CD4-positive, alpha-beta memory T cell (primary cell): ENCODE results near the gene PDHX. TPM values are rescaled to one million over a fixed set of nuclear protein-coding genes. Genes with fewer than 3 reads are reported as not detected.

Experiments used
- CTCF ChIA-PET: fragments of 350-600 bp; sonication (Branson Sonifier 250); formaldehyde crosslinking; loops from one replicate; lab custom pipeline; 2021; ENCODE audit warnings: inconsistent platforms; ENCODE audit not compliant: partially characterized antibody; lab: Charles Lee
- POLR2A ChIA-PET: fragments of 350-600 bp; sonication (Branson Sonifier 250); formaldehyde crosslinking; loops from one replicate; lab custom pipeline; 2021; ENCODE audit not compliant: partially characterized antibody; lab: Charles Lee
- DNase-seq, 5 donors: peaks; one replicate each; pipeline versions ENCODE4 v3.0.0 to v3.0.0-alpha.2; 2020 to 2022; ENCODE audit warnings: mixed read lengths in 1 of 5
- H3K27ac ChIP-seq: one replicate; pipeline ENCODE4 v1.7.0; 2013; ENCODE audit warnings: low read depth, low read length
- H3K27me3 ChIP-seq: 2 replicates; pipeline ENCODE4 v1.7.0; 2013; ENCODE audit warnings: mild to moderate bottlenecking, low read length, moderate library complexity; ENCODE audit not compliant: insufficient read depth
- H3K36me3 ChIP-seq: 2 replicates; pipeline ENCODE4 v1.7.0; 2013; ENCODE audit warnings: mild to moderate bottlenecking, low read length, moderate library complexity; ENCODE audit not compliant: insufficient read depth
- H3K4me1 ChIP-seq: 2 replicates; pipeline ENCODE4 v1.7.0; 2013; ENCODE audit warnings: mild to moderate bottlenecking, low read length, moderate library complexity; ENCODE audit not compliant: insufficient read depth
- H3K4me3 ChIP-seq, 2 donors: one replicate each; pipeline ENCODE4 v1.7.0; 2013; ENCODE audit warnings: low read length in 2 of 2, mild to moderate bottlenecking in 1 of 2
- H3K9me3 ChIP-seq, 2 donors: one replicate each; pipeline ENCODE4 v1.7.0; 2013; ENCODE audit warnings: low read length in 2 of 2, control low read depth in 1 of 2; ENCODE audit not compliant: control insufficient read depth in 1 of 2
- H3K27ac Mint-ChIP-seq, 7 donors: one replicate each; pipeline ENCODE4 v1.8.0; 2020 to 2021; ENCODE audit warnings: mixed read lengths in 7 of 7, mild to moderate bottlenecking in 6 of 7, inconsistent platforms in 3 of 7, moderate library complexity in 3 of 7
- H3K27me3 Mint-ChIP-seq, 2 donors: one replicate each; pipeline ENCODE4 v1.8.0; 2020 to 2021; ENCODE audit warnings: mixed read lengths in 2 of 2
- H3K36me3 Mint-ChIP-seq, 2 donors: one replicate each; pipeline ENCODE4 v1.8.0; 2020 to 2021; ENCODE audit warnings: mixed read lengths in 2 of 2, inconsistent platforms in 1 of 2, mild to moderate bottlenecking in 1 of 2
- H3K4me1 Mint-ChIP-seq, 4 donors: one replicate each; pipeline ENCODE4 v1.8.0; 2020 to 2021; ENCODE audit warnings: mixed read lengths in 4 of 4, mild to moderate bottlenecking in 1 of 4
- H3K4me3 Mint-ChIP-seq, 8 donors: one replicate each; pipeline ENCODE4 v1.8.0; 2020 to 2021; ENCODE audit warnings: mixed read lengths in 8 of 8, mild to moderate bottlenecking in 7 of 8, moderate library complexity in 6 of 8, inconsistent platforms in 3 of 8
- H3K9me3 Mint-ChIP-seq, 8 donors: one replicate each; pipeline ENCODE4 v1.8.0; 2020 to 2021; ENCODE audit warnings: mixed read lengths in 8 of 8, mild to moderate bottlenecking in 5 of 8, inconsistent platforms in 3 of 8, moderate library complexity in 1 of 8
- intact Hi-C: fragments of 100-400 bp; cut with micrococcal nuclease; formaldehyde crosslinking; loops from one replicate; pipeline ENCODE4 v1.15.1; 2023
- polyA plus RNA-seq, 2 donors: library from polyadenylated mRNA; unstranded; fragments of 300-500 nt; fragmentation: Illumina TruSeq; gene quantifications; one replicate each; pipeline ENCODE4 v1.2.3, GENCODE V29; 2021
- total RNA-seq, 2 experiments: library from RNA; stranded (reverse); gene quantifications; one replicate each; pipeline ENCODE4 v1.2.3, GENCODE V29; 2021

The PDHX gene
- total and polyA plus RNA-seq, 4 experiments from 2014 or later: 17.6 to 43.5 (median 29.8) TPM

GRCh38 chr11:34963351-34963750 lies 46.9 kb downstream of the PDHX start:
- peaks cover 9% of the 10 kb centered on the region for H3K36me3 ChIP-seq
- H3K9me3 ChIP-seq: no peaks in the 10 kb centered on the region
- Mint-ChIP-seq H3K27ac (no peak overlapping the region), H3K36me3 (peaks cover 29 to 44% of the 10 kb centered on the region in 2 donors), H3K27me3 (no peaks in the 10 kb centered on the region), H3K4me3 (no peak overlapping the region), H3K4me1 (peaks cover 0 to 2% (median 0%) of the 10 kb centered on the region in 4 donors), H3K9me3 (no peaks in the 10 kb centered on the region)
- no peak overlapping the region for H3K27ac ChIP-seq
- no peaks in the 10 kb centered on the region for H3K4me1 ChIP-seq
- ChIA-PET CTCF (interaction anchor here (1.0 kb wide), 1 partner anchor 38 kb away, joined by 3 read pairs; no protein-coding TSS in a partner anchor), POLR2A (no interaction called here)
- no peaks in the 10 kb centered on the region for H3K27me3 ChIP-seq
- H3K4me3 ChIP-seq: no peak overlapping the region
- intact Hi-C loops: no loop called here
- DNase-seq: no peak

- H3K27ac ChIP-seq: no peak overlapping the region
- H3K4me1 ChIP-seq: no peaks in the 10 kb centered on the region
- Mint-ChIP-seq H3K4me1 (peaks cover 0 to 1% (median 0%) of the 10 kb centered on the region in 4 donors), H3K9me3 (no peaks in the 10 kb centered on the region), H3K36me3 (peaks cover 23 to 45% of the 10 kb centered on the region in 2 donors), H3K27me3 (no peaks in the 10 kb centered on the region), H3K4me3 (no peak overlapping the region), H3K27ac (peak overlapping the region in 2 of 7 donors; percentile 22 to 47)
- no peak for DNase-seq
- H3K4me3 ChIP-seq: no peak overlapping the region
- ChIA-PET POLR2A (no interaction called here), CTCF (interaction anchor here (1.0 kb wide), 1 partner anchor 12 kb away, joined by 3 read pairs; no protein-coding TSS in a partner anchor)
- no peaks in the 10 kb centered on the region for H3K9me3 ChIP-seq
- H3K27me3 ChIP-seq: no peaks in the 10 kb centered on the region
- intact Hi-C loops: no loop called here
- peaks cover 9% of the 10 kb centered on the region for H3K36me3 ChIP-seq
These were observed 48.4 kb downstream of the PDHX start for GRCh38 chr11:34964610-34965331.

DNA sequence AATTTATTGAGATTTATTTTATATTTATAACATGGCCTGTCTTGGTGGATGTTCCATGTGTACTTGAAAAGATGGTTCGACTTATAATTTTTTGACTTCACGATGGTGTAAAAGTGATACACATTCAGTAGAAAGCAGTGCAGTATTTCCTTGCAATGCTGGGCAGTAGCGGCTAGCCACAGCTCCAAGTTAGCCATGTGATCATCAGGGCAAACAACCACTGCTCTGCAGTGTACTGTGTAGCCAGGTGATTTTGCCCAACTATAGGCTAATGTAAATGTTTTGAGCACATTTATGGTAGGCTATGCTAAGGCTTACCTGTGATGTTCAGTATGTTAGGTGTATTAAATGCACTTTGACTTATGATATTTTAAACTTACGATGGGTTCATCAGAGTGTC lies 52.4 kb downstream of the PDHX start:
- no peak overlapping the region for H3K27ac ChIP-seq
- Mint-ChIP-seq H3K36me3 (peaks cover 48 to 55% of the 10 kb centered on the region in 2 donors), H3K27me3 (no peaks in the 10 kb centered on the region), H3K4me3 (no peak overlapping the region), H3K4me1 (peaks cover 0 to 1% (median 0%) of the 10 kb centered on the region in 4 donors), H3K27ac (no peak overlapping the region), H3K9me3 (no peaks in the 10 kb centered on the region)
- CTCF ChIA-PET: no interaction called here
- POLR2A ChIA-PET: no interaction called here
- no peak for DNase-seq
- intact Hi-C loops: no loop called here
- no peaks in the 10 kb centered on the region for H3K4me1 ChIP-seq
- H3K36me3 ChIP-seq: peaks cover under 1% of the 10 kb centered on the region
- H3K27me3 ChIP-seq: no peaks in the 10 kb centered on the region
- no peaks in the 10 kb centered on the region for H3K9me3 ChIP-seq
- H3K4me3 ChIP-seq: no peak overlapping the region

GRCh38 chr11:34970033-34970432 lies 53.6 kb downstream of the PDHX start:
- Mint-ChIP-seq H3K27me3 (no peaks in the 10 kb centered on the region), H3K9me3 (no peaks in the 10 kb centered on the region), H3K36me3 (peaks cover 58 to 61% of the 10 kb centered on the region in 2 donors), H3K27ac (no peak overlapping the region), H3K4me1 (peaks cover 0 to 1% (median 0%) of the 10 kb centered on the region in 4 donors), H3K4me3 (no peak overlapping the region)
- Histone ChIP-seq H3K4me1 (no peaks in the 10 kb centered on the region), H3K27me3 (no peaks in the 10 kb centered on the region), H3K36me3 (no peaks in the 10 kb centered on the region), H3K27ac (no peak overlapping the region), H3K9me3 (no peaks in the 10 kb centered on the region), H3K4me3 (no peak overlapping the region)
- CTCF ChIA-PET: interaction anchor here (1.3 kb wide), 1 partner anchor 421 kb away, joined by 3 read pairs; no protein-coding TSS in a partner anchor
- no peak for DNase-seq
- POLR2A ChIA-PET: no interaction called here
- intact Hi-C loops: no loop called here

- Mint-ChIP-seq H3K27me3 (no peaks in the 10 kb centered on the region), H3K36me3 (peaks cover 60 to 63% of the 10 kb centered on the region in 2 donors), H3K27ac (no peak overlapping the region), H3K9me3 (no peaks in the 10 kb centered on the region), H3K4me1 (peaks cover 0 to 3% (median 0%) of the 10 kb centered on the region in 4 donors), H3K4me3 (no peak overlapping the region)
- Histone ChIP-seq H3K27me3 (no peaks in the 10 kb centered on the region), H3K4me1 (no peaks in the 10 kb centered on the region), H3K4me3 (no peak overlapping the region), H3K36me3 (no peaks in the 10 kb centered on the region), H3K9me3 (no peaks in the 10 kb centered on the region), H3K27ac (no peak overlapping the region)
- CTCF ChIA-PET: interaction anchor here (1.3 kb wide), 1 partner anchor 421 kb away, joined by 3 read pairs; no protein-coding TSS in a partner anchor
- no peak for DNase-seq
- POLR2A ChIA-PET: no interaction called here
- intact Hi-C loops: no loop called here
These were observed 54.1 kb downstream of the PDHX start for GRCh38 chr11:34970480-34970879.

DNA sequence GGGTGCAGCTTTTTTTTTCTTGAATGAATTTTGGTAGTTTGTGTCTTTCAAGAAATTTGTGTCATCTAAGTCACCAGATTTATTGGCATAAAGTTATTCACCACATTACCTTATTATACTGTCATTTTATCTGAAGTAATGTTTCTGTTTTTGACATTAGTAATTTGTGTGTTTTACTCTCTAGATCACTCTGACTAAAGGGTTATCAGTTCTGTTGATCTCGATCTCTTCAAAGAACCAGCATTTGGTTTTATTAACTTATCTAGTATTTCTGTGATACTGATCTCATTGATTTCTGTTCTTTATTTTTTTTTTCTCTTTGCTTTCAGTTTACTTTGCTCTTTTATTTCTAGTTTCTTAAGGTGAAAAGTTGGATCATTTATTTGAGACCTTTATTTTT lies 55.5 kb downstream of the PDHX start:
- Mint-ChIP-seq H3K27me3 (no peaks in the 10 kb centered on the region), H3K27ac (no peak overlapping the region), H3K4me3 (no peak overlapping the region), H3K36me3 (peaks cover 63 to 66% of the 10 kb centered on the region in 2 donors), H3K9me3 (peaks cover 0 to 2% (median 0%) of the 10 kb centered on the region in 8 donors), H3K4me1 (peaks cover 0 to 3% (median 0%) of the 10 kb centered on the region in 4 donors)
- peaks cover 5% of the 10 kb centered on the region for H3K36me3 ChIP-seq
- intact Hi-C loops: no loop called here
- ChIA-PET CTCF (no interaction called here), POLR2A (no interaction called here)
- no peaks in the 10 kb centered on the region for H3K4me1 ChIP-seq
- H3K4me3 ChIP-seq: no peak overlapping the region
- H3K27ac ChIP-seq: no peak overlapping the region
- no peaks in the 10 kb centered on the region for H3K9me3 ChIP-seq
- no peaks in the 10 kb centered on the region for H3K27me3 ChIP-seq
- no peak for DNase-seq

DNA sequence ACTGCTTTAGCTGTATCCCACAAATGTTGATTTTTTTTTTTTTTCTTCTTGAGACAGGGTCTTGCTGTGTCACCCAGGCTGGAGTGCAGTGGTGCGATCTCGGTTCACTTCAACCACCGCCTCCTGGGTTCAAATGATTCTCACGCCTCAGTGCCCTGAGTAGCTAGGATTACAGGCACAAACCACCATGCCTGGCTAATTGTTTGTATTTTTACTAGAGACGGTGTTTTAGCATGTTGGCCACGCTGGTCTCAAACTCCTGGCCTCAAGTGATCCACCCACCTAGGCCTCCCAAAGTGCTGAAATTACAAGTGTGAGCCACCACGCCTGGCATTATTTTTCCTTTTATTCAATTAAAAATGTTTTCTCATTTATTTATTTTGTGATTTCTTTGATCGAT lies 55.9 kb downstream of the PDHX start:
- H3K36me3 Mint-ChIP-seq: peaks cover 61 to 67% of the 10 kb centered on the region in 2 donors

More for the DNA sequence above, 55.9 kb downstream of the PDHX start:
- DNase-seq: no peak
- peaks cover 0 to 2% (median 0%) of the 10 kb centered on the region in 8 donors for H3K9me3 Mint-ChIP-seq
- Histone ChIP-seq H3K4me1 (no peaks in the 10 kb centered on the region), H3K9me3 (no peaks in the 10 kb centered on the region), H3K27me3 (no peaks in the 10 kb centered on the region), H3K4me3 (no peak overlapping the region), H3K36me3 (peaks cover 5% of the 10 kb centered on the region), H3K27ac (no peak overlapping the region)
- no peak overlapping the region for H3K27ac Mint-ChIP-seq
- ChIA-PET CTCF (no interaction called here), POLR2A (no interaction called here)
- intact Hi-C loops: no loop called here
- H3K4me3 Mint-ChIP-seq: no peak overlapping the region
- H3K4me1 Mint-ChIP-seq: peaks cover 0 to 3% (median 0%) of the 10 kb centered on the region in 4 donors
- H3K27me3 Mint-ChIP-seq: no peaks in the 10 kb centered on the region
